ENCODE measurements around the gene COL9A3. TPM values are rescaled to one million over a fixed set of nuclear protein-coding genes. Genes with fewer than 3 reads are reported as not detected.

The COL9A3 gene
- total and polyA plus RNA-seq, 2 of the 8 experiments (the other 6 are each of a cell fraction or from before 2014, with no cell fraction given): 21.7 to 80.1 TPM

GRCh38 chr20:62784497-62784896 lies 32.4 kb upstream of the COL9A3 start:
- no peak overlapping the region for H2BK120ac ChIP-seq (replicated peaks; ENCODE audit: low read depth, low read length)
- WGBS, 2 experiments (ENCODE audit: extremely low coverage in 1 of 2, insufficient coverage in 1 of 2, insufficient read length in 1 of 2, insufficient replicate concordance in 2 of 2, low coverage in 1 of 2, low lambda C conversion rate in 2 of 2, missing lambda C conversion rate in 1 of 2): 88% methylated on average over 13 of the region's 16 CpGs; no CpG with 5 or more reads in 1 of the 2 experiments
- H3K4me1 ChIP-seq (replicated peaks in 1 of 4; ENCODE audit: control insufficient read depth in 3 of 4, insufficient read depth in 4 of 4, low read length in 3 of 4): peaks cover 0 to 2% (median 0%) of the 10 kb centered on the region in 4 experiments; a peak in 1 of 7 replicates
- no peaks in the 10 kb centered on the region for H3K9me3 ChIP-seq (ENCODE audit: insufficient read depth in 2 of 2, low read depth in 1 of 2, low read length in 1 of 2)
- H3K4me3 ChIP-seq (ENCODE audit: extremely low read depth in 1 of 4, insufficient read depth in 2 of 4, low read depth in 3 of 4, low read length in 4 of 4): no peak overlapping the region
- H2BK20ac ChIP-seq (ENCODE audit: low read length): no peak overlapping the region
- no peaks in the 10 kb centered on the region for H3K36me3 ChIP-seq (ENCODE audit: control insufficient read depth in 2 of 4, insufficient read depth in 4 of 4, low read length in 3 of 4)
- ChIA-PET POLR2A (ENCODE audit: partially characterized antibody) (no interaction called here), CTCF (ENCODE audit: partially characterized antibody) (interaction anchor here (0.8 to 2.6 kb wide), 3 partner anchors 7 to 53 kb away, joined by 3 to 21 read pairs (median 3); no protein-coding TSS in a partner anchor)
- H3K14ac ChIP-seq (ENCODE audit: insufficient read length): no peak overlapping the region
- no peaks in the 10 kb centered on the region for H4K20me1 ChIP-seq (replicated peaks in 1 of 2; ENCODE audit: control insufficient read depth in 1 of 2, insufficient read depth in 2 of 2, low read length in 2 of 2)
- H3K56ac ChIP-seq (replicated peaks; ENCODE audit: insufficient read length, low read depth, low read length): no peak overlapping the region
- no peak overlapping the region for H3K27ac ChIP-seq (ENCODE audit: low read depth, low read length)
- H3K79me1 ChIP-seq (ENCODE audit: low read depth, low read length): no peaks in the 10 kb centered on the region
- H4K5ac ChIP-seq (ENCODE audit: insufficient read length, low read depth, low read length): no peak overlapping the region
- no peak overlapping the region for H3K4me2 ChIP-seq (ENCODE audit: insufficient read depth in 1 of 2, low read depth in 2 of 2, low read length in 2 of 2)
- FAIRE-seq (no peak), DNase-seq (ENCODE audit: low read depth in 1 of 2, low spot score in 2 of 2) (no peak)
- H4K91ac ChIP-seq (replicated peaks; ENCODE audit: insufficient read length, low read length): no peak overlapping the region
- H2AFZ ChIP-seq (ENCODE audit: low read length): no peak overlapping the region
- no peaks in the 10 kb centered on the region for H3K27me3 ChIP-seq (replicated peaks in 1 of 4; ENCODE audit: control insufficient read depth in 3 of 4, extremely low read depth in 1 of 4, insufficient read depth in 3 of 4, low read length in 3 of 4)
- no peak overlapping the region for H2BK5ac ChIP-seq (ENCODE audit: low read depth, low read length)
- no peak overlapping the region for H4K8ac ChIP-seq (ENCODE audit: extremely low read depth, insufficient read depth, low read length)
- H3K23me2 ChIP-seq (ENCODE audit: low read depth, low read length): no peaks in the 10 kb centered on the region
- no peak overlapping the region for H2AK5ac ChIP-seq (ENCODE audit: low read depth, low read length)
- H2BK15ac ChIP-seq (ENCODE audit: low read length): no peak overlapping the region
- H2BK12ac ChIP-seq (ENCODE audit: low read depth, low read length): no peak overlapping the region
- H3K9ac ChIP-seq (replicated peaks in 1 of 4; ENCODE audit: extremely low read depth in 1 of 4, low read depth in 3 of 4, low read length in 3 of 4): no peak overlapping the region
- H3K79me2 ChIP-seq (ENCODE audit: control insufficient read depth in 1 of 2, insufficient read depth in 2 of 2, low read length in 2 of 2): no peaks in the 10 kb centered on the region
- no peak overlapping the region for H3K4ac ChIP-seq (replicated peaks; ENCODE audit: insufficient read length, low read depth, low read length)
- no peak overlapping the region for H3K23ac ChIP-seq (ENCODE audit: insufficient read length)
- no peak for TF ChIP-seq TCF12 (IDR thresholded peaks at IDR 0.05; ENCODE audit: low read depth, low read length)
- no peak for TF ChIP-seq CREB1 (IDR thresholded peaks at IDR 0.05)
- TF ChIP-seq SAP30 (IDR thresholded peaks at IDR 0.05; ENCODE audit: insufficient read depth, insufficient replicate concordance, low read length): no peak
- no peak for TF ChIP-seq TAF7 (optimal IDR thresholded peaks at IDR 0.05; ENCODE audit: borderline replicate concordance, low read depth, low read length)
- no peak overlapping the region for H3K18ac ChIP-seq (ENCODE audit: extremely low read depth, low read length)

All from H1 (cell line).